Transverse colon (tissue), 4 donors: ENCODE measurements around the gene GPR61. TPM values are rescaled to one million over a fixed set of nuclear protein-coding genes. Genes with fewer than 3 reads are reported as not detected.

Experiments used
- DNase-seq: peaks from one replicate; pipeline ENCODE4 v3.0.0-alpha.2; 2019
- H3K27ac ChIP-seq, 4 donors: fragments of 200-600 bp; sonication (generic); 2 replicates each; pipeline ENCODE4 v1.5.1; 2016 to 2018; ENCODE audit warnings: inconsistent platforms in 4 of 4
- H3K27me3 ChIP-seq: fragments of 200-600 bp; sonication (generic); 2 replicates; pipeline ENCODE4 v1.5.1; 2017; ENCODE audit warnings: inconsistent platforms
- H3K36me3 ChIP-seq, 4 donors: fragments of 200-600 bp; sonication (generic); 2 replicates each; pipeline ENCODE4 v1.5.1; 2017 to 2019; ENCODE audit warnings: inconsistent platforms in 4 of 4
- H3K4me1 ChIP-seq, 4 donors: fragments of 200-600 bp; sonication (generic); 2 replicates each; pipeline ENCODE4 v1.5.1; 2017 to 2020; ENCODE audit warnings: inconsistent platforms in 4 of 4
- H3K4me3 ChIP-seq, 4 donors: fragments of 200-600 bp; sonication (generic); 1 replicate in 1 of 4; 2 replicates in 3 of 4; pipeline versions ENCODE4 v1.5.1 to v1.6.1; 2017 to 2019; ENCODE audit warnings: inconsistent platforms in 4 of 4
- H3K9me3 ChIP-seq, 2 donors: fragments of 200-600 bp; sonication (generic); 2 replicates each; pipeline ENCODE4 v1.5.1; 2017 to 2019; ENCODE audit warnings: inconsistent platforms in 2 of 2
- CTCF ChIP-seq, 5 experiments: fragments of 200-600 bp in 3 of 5; fragments of 450-650 bp in 2 of 5; sonication (generic) in 3 of 5; IDR thresholded peaks; 1 replicate in 2 of 5; 2 replicates in 3 of 5; pipeline ENCODE4 v1.5.1; 2016 to 2017; ENCODE audit warnings: antibody characterized with exemption in 5 of 5, inconsistent platforms in 3 of 5, mild to moderate bottlenecking in 2 of 5, moderate library complexity in 1 of 5
- EP300 ChIP-seq: sonication (generic); formaldehyde crosslinking; IDR thresholded peaks from one replicate; pipeline ENCODE4 v1.6.1; 2017; ENCODE audit warnings: antibody characterized with exemption, low read depth
- POLR2A ChIP-seq: fragments of 450-650 bp; IDR thresholded peaks from one replicate; pipeline ENCODE4 v1.6.1; 2016; ENCODE audit warnings: antibody characterized with exemption, mild to moderate bottlenecking, moderate library complexity
- POLR2AphosphoS5 ChIP-seq, 3 donors: sonication (generic); formaldehyde crosslinking; IDR thresholded peaks; one replicate each; pipeline ENCODE4 v1.6.1; 2016; ENCODE audit warnings: antibody characterized with exemption in 3 of 3
- WGBS, 2 donors: methylation state at CpG; one replicate each; pipeline ENCODE4 v1.1.5; 2018; ENCODE audit warnings: low coverage in 1 of 2; 5-methylcytosine and 5-hydroxymethylcytosine counted together
- in situ Hi-C, 4 donors: fragments of 200-750 bp; cut with MboI; loops; one replicate each; pipeline versions ENCODE4 v1.15.0 to v1.15.1; 2017; ENCODE audit warnings: low sequenced_read_pairs in 3 of 4, low pct_ligation_motif_present in 1 of 4, low pct_unique_long_range_greater_than_20kb in 1 of 4
- intact Hi-C: fragments of 100-400 bp; cut with DNase I; formaldehyde crosslinking; loops from one replicate; pipeline ENCODE4 v1.15.1; 2023; ENCODE audit warnings: low total_unique reads
- total RNA-seq, 4 donors: library from RNA; depleted of rRNA; stranded (reverse); fragments of >200 nt; gene quantifications; one replicate each; pipeline ENCODE4 v1.1.0, GENCODE V29; 2016

Gene GPR61
- total RNA-seq, 4 donors from 2014 or later: not detected

GRCh38 chr1:109582021-109582420 lies 42.3 kb downstream of the GPR61 start:
- intact Hi-C loops: loop anchor here (5.0 kb wide), 1 partner anchor 540 kb away; the partner anchor contains the start of gene WDR47
- peaks cover 0 to 38% (median 16%) of the 10 kb centered on the region in 4 donors for H3K36me3 ChIP-seq
- no peak overlapping the region for H3K4me3 ChIP-seq
- in situ Hi-C loops: no loop called here
- H3K4me1 ChIP-seq: peaks cover 0 to 10% (median 3%) of the 10 kb centered on the region in 4 donors
- WGBS, 2 donors: 80 to 94% methylated on average over 2 of the region's 2 CpGs
- H3K27me3 ChIP-seq: no peaks in the 10 kb centered on the region
- no peaks in the 10 kb centered on the region for H3K9me3 ChIP-seq
- TF ChIP-seq POLR2AphosphoS5 (IDR thresholded peaks at IDR 0.05) (no peak), EP300 (no peak), CTCF (IDR thresholded peaks at IDR 0.05) (no peak), POLR2A (no peak)
- DNase-seq: no peak
- no peak overlapping the region for H3K27ac ChIP-seq

GRCh38 chr1:109584766-109585165 lies 45.1 kb downstream of the GPR61 start:
- WGBS, 2 donors: 50 to 53% methylated on average over 1 of the region's 1 CpG
- Histone ChIP-seq H3K27ac (no peak overlapping the region), H3K9me3 (no peaks in the 10 kb centered on the region), H3K27me3 (no peaks in the 10 kb centered on the region), H3K36me3 (peaks cover 0 to 57% (median 24%) of the 10 kb centered on the region in 4 donors), H3K4me3 (no peak overlapping the region), H3K4me1 (peaks cover 0 to 1% (median 0%) of the 10 kb centered on the region in 4 donors)
- in situ Hi-C loops (no loop called here), intact Hi-C loops (loop anchor here (5.0 kb wide), 1 partner anchor 542 kb away; the partner anchor contains the start of gene WDR47)
- DNase-seq: no peak
- TF ChIP-seq POLR2AphosphoS5 (IDR thresholded peaks at IDR 0.05) (no peak), EP300 (no peak), POLR2A (no peak), CTCF (IDR thresholded peaks at IDR 0.05) (no peak)

GRCh38 chr1:109586055-109586454 lies 46.4 kb downstream of the GPR61 start:
- WGBS, 2 donors: 80 to 97% methylated on average over 2 to 3 of the region's 3 CpGs

GRCh38 chr1:109589177-109589576 lies 49.5 kb downstream of the GPR61 start:
- H3K27me3 ChIP-seq: no peaks in the 10 kb centered on the region
- no peak overlapping the region for H3K4me3 ChIP-seq
- peaks cover 0 to 67% (median 28%) of the 10 kb centered on the region in 4 donors for H3K36me3 ChIP-seq
- WGBS, 2 donors: 69 to 78% methylated on average over 3 of the region's 3 CpGs
- H3K9me3 ChIP-seq: no peaks in the 10 kb centered on the region
- no peak for DNase-seq
- no peak overlapping the region for H3K27ac ChIP-seq
- in situ Hi-C loops: no loop called here
- intact Hi-C loops: no loop called here
- H3K4me1 ChIP-seq: no peaks in the 10 kb centered on the region
- TF ChIP-seq CTCF (IDR thresholded peaks at IDR 0.05) (no peak), POLR2A (no peak), POLR2AphosphoS5 (IDR thresholded peaks at IDR 0.05) (no peak), EP300 (no peak)

More at GRCh38 chr1:109586055-109586454, 46.4 kb downstream of the GPR61 start:
- no peak for DNase-seq
- in situ Hi-C loops: no loop called here
- Histone ChIP-seq H3K4me1 (no peaks in the 10 kb centered on the region), H3K36me3 (peaks cover 0 to 56% (median 28%) of the 10 kb centered on the region in 4 donors), H3K27ac (no peak overlapping the region), H3K9me3 (no peaks in the 10 kb centered on the region), H3K4me3 (no peak overlapping the region), H3K27me3 (no peaks in the 10 kb centered on the region)
- intact Hi-C loops: no loop called here
- TF ChIP-seq POLR2AphosphoS5 (IDR thresholded peaks at IDR 0.05): no peak
- TF ChIP-seq CTCF (IDR thresholded peaks at IDR 0.05): no peak
- no peak for TF ChIP-seq POLR2A
- no peak for TF ChIP-seq EP300
